ENCODE data around the gene REXO5. TPM values are rescaled to one million over a fixed set of nuclear protein-coding genes. Genes with fewer than 3 reads are reported as not detected.

REXO5 gene
- total and polyA plus RNA-seq, 2 of the 13 experiments (the other 11 are each of a cell fraction or from before 2014, with no cell fraction given): 5.9 to 13.1 TPM

DNA sequence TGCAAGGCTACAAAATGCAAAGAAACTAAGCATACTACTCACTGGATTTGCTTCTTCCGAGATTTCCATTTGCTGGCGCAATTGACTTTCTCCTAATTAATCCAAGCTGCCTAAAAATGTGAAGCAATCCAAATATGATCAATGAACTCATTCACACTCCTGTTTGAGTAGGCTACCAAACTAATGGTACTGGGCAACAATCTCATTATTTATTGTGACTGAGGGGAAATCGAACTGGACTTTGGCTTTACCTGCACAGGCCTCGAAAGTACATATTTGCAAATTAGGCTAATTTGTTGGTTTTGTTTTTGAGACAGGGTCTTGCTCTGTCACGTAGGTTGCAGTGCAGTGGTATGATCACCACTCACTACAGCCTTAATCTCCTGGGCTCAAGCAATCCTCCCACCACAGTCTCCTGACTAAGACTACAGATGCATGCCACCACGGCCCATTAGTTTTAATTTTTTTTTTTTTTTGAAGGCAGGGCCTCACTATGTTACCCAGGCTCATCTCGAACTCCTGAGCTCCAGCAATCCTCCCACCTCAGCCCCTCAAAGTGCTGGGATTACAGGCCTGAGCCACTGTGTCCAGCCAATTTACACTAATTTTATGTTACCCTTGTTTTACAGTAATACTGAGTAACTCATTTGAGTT lies 2.6 kb upstream of the REXO5 start (continued):
- TF ChIP-seq, protein P1, sequence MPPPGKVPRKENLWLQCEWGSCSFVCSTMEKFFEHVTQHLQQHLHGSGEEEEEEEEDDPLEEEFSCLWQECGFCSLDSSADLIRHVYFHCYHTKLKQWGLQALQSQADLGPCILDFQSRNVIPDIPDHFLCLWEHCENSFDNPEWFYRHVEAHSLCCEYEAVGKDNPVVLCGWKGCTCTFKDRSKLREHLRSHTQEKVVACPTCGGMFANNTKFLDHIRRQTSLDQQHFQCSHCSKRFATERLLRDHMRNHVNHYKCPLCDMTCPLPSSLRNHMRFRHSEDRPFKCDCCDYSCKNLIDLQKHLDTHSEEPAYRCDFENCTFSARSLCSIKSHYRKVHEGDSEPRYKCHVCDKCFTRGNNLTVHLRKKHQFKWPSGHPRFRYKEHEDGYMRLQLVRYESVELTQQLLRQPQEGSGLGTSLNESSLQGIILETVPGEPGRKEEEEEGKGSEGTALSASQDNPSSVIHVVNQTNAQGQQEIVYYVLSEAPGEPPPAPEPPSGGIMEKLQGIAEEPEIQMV (CRISPR knock-in tag; IDR thresholded peaks at IDR 0.05; ENCODE audit: low read depth): no peak
- TF ChIP-seq ARNTL (CRISPR knock-in tag; IDR thresholded peaks at IDR 0.05): peak; percentile 68
- TF ChIP-seq SALL2 (CRISPR knock-in tag; IDR thresholded peaks at IDR 0.05): no peak
- TF ChIP-seq ARID2 (CRISPR knock-in tag; IDR thresholded peaks at IDR 0.05; ENCODE audit: borderline replicate concordance): no peak
- TF ChIP-seq ZNF253 (CRISPR knock-in tag; IDR thresholded peaks at IDR 0.05; ENCODE audit: borderline replicate concordance): no peak
- peak; percentile 66; the same call in 1 of the 2 replicates for TF ChIP-seq ZNF747 (CRISPR knock-in tag; IDR thresholded peaks at IDR 0.05; ENCODE audit: borderline replicate concordance)
- TF ChIP-seq SSRP1 (CRISPR knock-in tag; IDR thresholded peaks at IDR 0.05): no peak
- no peak for TF ChIP-seq NFKBIZ (CRISPR knock-in tag; IDR thresholded peaks at IDR 0.05)
- TF ChIP-seq ZBTB7B (CRISPR knock-in tag; IDR thresholded peaks at IDR 0.05): peak; percentile 77
- TF ChIP-seq ZNF891 (CRISPR knock-in tag; IDR thresholded peaks at IDR 0.05): no peak
- no peak for TF ChIP-seq KDM4B (CRISPR knock-in tag; IDR thresholded peaks at IDR 0.05)
- no peak for TF ChIP-seq HDAC6 (IDR thresholded peaks at IDR 0.05; ENCODE audit: low read depth, low read length)
- TF ChIP-seq AHR (CRISPR knock-in tag; IDR thresholded peaks at IDR 0.05): no peak
- TF ChIP-seq, protein P2, sequence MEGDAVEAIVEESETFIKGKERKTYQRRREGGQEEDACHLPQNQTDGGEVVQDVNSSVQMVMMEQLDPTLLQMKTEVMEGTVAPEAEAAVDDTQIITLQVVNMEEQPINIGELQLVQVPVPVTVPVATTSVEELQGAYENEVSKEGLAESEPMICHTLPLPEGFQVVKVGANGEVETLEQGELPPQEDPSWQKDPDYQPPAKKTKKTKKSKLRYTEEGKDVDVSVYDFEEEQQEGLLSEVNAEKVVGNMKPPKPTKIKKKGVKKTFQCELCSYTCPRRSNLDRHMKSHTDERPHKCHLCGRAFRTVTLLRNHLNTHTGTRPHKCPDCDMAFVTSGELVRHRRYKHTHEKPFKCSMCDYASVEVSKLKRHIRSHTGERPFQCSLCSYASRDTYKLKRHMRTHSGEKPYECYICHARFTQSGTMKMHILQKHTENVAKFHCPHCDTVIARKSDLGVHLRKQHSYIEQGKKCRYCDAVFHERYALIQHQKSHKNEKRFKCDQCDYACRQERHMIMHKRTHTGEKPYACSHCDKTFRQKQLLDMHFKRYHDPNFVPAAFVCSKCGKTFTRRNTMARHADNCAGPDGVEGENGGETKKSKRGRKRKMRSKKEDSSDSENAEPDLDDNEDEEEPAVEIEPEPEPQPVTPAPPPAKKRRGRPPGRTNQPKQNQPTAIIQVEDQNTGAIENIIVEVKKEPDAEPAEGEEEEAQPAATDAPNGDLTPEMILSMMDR (CRISPR knock-in tag; IDR thresholded peaks at IDR 0.05): no peak
- TF ChIP-seq ZNF556 (CRISPR knock-in tag; IDR thresholded peaks at IDR 0.05; ENCODE audit: borderline replicate concordance): peak; percentile 63; the same call in 1 of the 2 replicates
- TF ChIP-seq WIZ (CRISPR knock-in tag; IDR thresholded peaks at IDR 0.05): no peak
- TF ChIP-seq, protein P3, sequence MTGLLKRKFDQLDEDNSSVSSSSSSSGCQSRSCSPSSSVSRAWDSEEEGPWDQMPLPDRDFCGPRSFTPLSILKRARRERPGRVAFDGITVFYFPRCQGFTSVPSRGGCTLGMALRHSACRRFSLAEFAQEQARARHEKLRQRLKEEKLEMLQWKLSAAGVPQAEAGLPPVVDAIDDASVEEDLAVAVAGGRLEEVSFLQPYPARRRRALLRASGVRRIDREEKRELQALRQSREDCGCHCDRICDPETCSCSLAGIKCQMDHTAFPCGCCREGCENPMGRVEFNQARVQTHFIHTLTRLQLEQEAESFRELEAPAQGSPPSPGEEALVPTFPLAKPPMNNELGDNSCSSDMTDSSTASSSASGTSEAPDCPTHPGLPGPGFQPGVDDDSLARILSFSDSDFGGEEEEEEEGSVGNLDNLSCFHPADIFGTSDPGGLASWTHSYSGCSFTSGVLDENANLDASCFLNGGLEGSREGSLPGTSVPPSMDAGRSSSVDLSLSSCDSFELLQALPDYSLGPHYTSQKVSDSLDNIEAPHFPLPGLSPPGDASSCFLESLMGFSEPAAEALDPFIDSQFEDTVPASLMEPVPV (CRISPR knock-in tag; IDR thresholded peaks at IDR 0.05): peak; percentile 87
- TF ChIP-seq AKAP8 (CRISPR knock-in tag; IDR thresholded peaks at IDR 0.05): 0 out of 2 replicates have a peak, but pooled peaks have one; percentile 37
- TF ChIP-seq ZKSCAN5 (CRISPR knock-in tag; IDR thresholded peaks at IDR 0.05): no peak
- TF ChIP-seq REXO4 (CRISPR knock-in tag; IDR thresholded peaks at IDR 0.05; ENCODE audit: borderline replicate concordance): no peak
- no peak for TF ChIP-seq ZNF75D (CRISPR knock-in tag; IDR thresholded peaks at IDR 0.05; ENCODE audit: borderline replicate concordance)
- TF ChIP-seq, protein P4, sequence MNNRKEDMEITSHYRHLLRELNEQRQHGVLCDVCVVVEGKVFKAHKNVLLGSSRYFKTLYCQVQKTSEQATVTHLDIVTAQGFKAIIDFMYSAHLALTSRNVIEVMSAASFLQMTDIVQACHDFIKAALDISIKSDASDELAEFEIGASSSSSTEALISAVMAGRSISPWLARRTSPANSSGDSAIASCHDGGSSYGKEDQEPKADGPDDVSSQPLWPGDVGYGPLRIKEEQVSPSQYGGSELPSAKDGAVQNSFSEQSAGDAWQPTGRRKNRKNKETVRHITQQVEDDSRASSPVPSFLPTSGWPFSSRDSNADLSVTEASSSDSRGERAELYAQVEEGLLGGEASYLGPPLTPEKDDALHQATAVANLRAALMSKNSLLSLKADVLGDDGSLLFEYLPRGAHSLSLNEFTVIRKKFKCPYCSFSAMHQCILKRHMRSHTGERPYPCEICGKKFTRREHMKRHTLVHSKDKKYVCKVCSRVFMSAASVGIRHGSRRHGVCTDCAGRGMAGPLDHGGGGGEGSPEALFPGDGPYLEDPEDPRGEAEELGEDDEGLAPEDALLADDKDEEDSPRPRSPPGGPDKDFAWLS (CRISPR knock-in tag; IDR thresholded peaks at IDR 0.05; ENCODE audit: borderline replicate concordance): no peak
- no peak for TF ChIP-seq ZNF776 (CRISPR knock-in tag; IDR thresholded peaks at IDR 0.05)

All from HepG2 (cell line).